Activated naive CD4-positive, alpha-beta T cell treated with anti-CD3 and anti-CD28 coated beads, Interleukin-2, amount 50 U/mL, for 24 hours (primary cell): ENCODE measurements around the gene POLR1D.

Experiments used
- H3K27ac Mint-ChIP-seq: one replicate; pipeline ENCODE4 v1.8.0; 2021; ENCODE audit warnings: mild to moderate bottlenecking, mixed read lengths
- H3K27me3 Mint-ChIP-seq: one replicate; pipeline ENCODE4 v1.8.0; 2021; ENCODE audit warnings: mixed read lengths
- H3K36me3 Mint-ChIP-seq: one replicate; pipeline ENCODE4 v1.8.0; 2021; ENCODE audit warnings: mixed read lengths
- H3K4me1 Mint-ChIP-seq: one replicate; pipeline ENCODE4 v1.8.0; 2021; ENCODE audit warnings: mixed read lengths
- H3K4me3 Mint-ChIP-seq: one replicate; pipeline ENCODE4 v1.8.0; 2021; ENCODE audit warnings: mild to moderate bottlenecking, mixed read lengths
- H3K9me3 Mint-ChIP-seq: one replicate; pipeline ENCODE4 v1.8.0; 2021; ENCODE audit warnings: mixed read lengths

The POLR1D gene, protein sequence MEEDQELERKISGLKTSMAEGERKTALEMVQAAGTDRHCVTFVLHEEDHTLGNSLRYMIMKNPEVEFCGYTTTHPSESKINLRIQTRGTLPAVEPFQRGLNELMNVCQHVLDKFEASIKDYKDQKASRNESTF

DNA sequence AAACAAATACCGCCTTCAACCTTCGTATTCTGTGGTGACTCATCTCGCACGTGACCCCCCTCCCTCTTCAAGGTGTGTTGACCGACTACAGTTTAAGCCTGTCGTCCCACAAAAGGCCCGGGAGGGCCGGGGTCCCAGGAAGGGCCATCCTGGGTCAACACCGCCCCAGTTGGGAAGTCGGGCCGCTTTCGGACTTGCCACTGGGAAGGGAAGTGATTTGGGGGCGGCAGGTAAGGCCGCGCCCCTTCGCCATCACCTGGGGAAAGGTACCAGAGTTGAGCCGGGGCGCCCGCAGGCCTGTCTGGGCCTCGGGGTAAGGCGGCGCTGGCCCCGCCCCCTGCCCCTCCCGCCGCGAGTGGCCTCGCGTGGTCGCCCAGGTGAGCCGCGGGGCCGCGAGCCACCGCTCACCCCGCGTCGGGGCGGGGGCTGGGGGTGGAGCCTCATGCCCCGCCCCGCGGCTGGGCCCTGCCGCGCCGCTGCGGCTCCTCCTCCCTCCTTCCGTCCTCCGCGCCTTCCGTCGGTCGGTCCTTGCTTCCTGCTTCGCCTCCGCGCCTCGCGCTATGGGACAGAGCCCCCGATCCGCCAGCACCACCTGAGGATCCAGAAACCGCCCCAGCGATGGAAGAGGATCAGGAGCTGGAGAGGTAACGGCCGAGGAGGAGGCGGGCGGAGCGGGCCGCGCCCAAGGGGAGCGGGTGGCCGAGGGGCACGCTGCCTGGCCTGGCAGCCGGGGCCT is at the start of gene POLR1D:
POLR1D (plus strand) TSS at position 527 of the 736 bp plus-strand sequence; CDS start at position 619, 92 bp downstream.
- peaks cover 68% of the 10 kb centered on the region for H3K4me1 Mint-ChIP-seq
- peaks cover 24% of the 10 kb centered on the region for H3K36me3 Mint-ChIP-seq
- no peaks in the 10 kb centered on the region for H3K27me3 Mint-ChIP-seq

DNA sequence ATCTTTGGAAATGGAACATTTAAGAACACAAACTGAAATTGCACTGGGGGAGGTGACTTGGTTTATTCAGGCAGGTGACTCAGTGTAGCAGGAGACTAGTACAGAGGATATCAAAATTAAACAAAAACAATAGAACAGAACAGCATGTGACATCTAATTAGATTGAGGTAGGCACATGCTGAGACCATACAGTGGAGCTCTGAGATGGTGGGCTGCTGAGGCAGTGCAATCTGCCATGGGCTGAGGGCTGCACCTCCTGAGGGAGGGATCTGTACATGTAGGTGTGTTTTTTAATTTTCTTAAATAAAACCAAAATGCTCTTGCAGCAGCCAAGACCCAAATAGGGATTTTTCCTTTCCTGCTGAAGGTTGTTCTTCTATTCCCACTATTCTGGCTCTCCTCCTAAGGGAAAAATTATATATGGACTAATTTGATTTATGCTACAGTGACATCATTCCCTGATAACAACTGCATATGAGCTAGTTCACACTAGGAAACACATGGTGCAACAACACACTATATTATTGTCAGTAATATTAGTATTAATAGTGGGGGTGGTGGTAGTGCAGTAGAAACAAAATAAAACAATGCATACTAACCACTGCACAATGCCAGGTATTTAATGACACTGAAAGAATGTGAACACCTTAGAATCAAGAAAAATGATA is 49.3 kb upstream of the POLR1D start:
- Mint-ChIP-seq H3K4me1 (peaks cover 20% of the 10 kb centered on the region), H3K27ac (no peak overlapping the region), H3K27me3 (no peaks in the 10 kb centered on the region), H3K36me3 (peaks cover 18% of the 10 kb centered on the region), H3K4me3 (no peak overlapping the region), H3K9me3 (no peaks in the 10 kb centered on the region)

More for the DNA sequence above, at the start of gene POLR1D:
- peak within 1 kb of the TSS; percentile 91 for H3K27ac Mint-ChIP-seq
- H3K9me3 Mint-ChIP-seq = peaks cover 5% of the 10 kb centered on the region
- H3K4me3 Mint-ChIP-seq = peak within 1 kb of the TSS; percentile 97

DNA sequence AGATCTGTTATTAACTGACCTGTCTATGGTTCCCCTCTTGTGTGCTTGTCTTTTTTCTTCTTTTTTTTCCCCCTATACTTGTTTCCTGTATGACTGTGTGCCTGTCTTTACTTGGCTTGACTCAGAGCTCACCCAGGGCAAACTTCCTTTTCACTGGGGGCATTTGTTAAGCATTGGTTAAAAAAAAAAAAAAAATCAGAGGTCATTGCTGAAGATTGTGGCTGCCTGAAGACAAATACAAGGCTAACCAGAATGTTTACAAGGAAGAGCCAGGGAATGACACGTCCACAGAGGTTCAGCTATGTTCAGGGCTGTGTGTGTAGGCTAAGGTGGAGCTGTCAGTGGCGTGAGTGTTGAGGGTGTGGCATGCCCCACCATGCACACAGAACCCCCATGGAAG is 48.4 kb upstream of the POLR1D start:
- H3K27me3 Mint-ChIP-seq = no peaks in the 10 kb centered on the region
- H3K27ac Mint-ChIP-seq = no peak overlapping the region
- H3K36me3 Mint-ChIP-seq = peaks cover 21% of the 10 kb centered on the region
- H3K4me3 Mint-ChIP-seq = no peak overlapping the region
- peaks cover 24% of the 10 kb centered on the region for H3K4me1 Mint-ChIP-seq
- H3K9me3 Mint-ChIP-seq = no peaks in the 10 kb centered on the region

DNA sequence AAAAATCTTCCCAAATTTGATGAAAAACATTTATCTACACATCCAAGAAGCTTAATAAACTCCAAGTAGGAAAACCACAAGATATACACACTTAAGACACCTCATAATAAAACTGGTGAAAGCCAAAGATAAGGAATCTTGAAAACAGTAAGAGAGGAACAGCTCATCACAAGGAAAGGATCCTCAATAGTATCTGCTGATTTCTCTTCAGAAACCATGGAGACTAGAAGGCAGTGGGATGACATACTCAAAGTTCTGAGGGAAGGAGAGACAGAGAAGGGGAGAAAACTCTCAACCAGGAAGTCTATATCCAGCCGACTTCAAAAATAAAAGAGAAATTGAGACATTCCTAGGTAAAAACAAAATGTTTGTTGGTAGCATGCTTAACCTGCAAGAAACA is 47.0 kb upstream of the POLR1D start:
- H3K27ac Mint-ChIP-seq = no peak overlapping the region
- H3K4me1 Mint-ChIP-seq = peaks cover 24% of the 10 kb centered on the region
- no peaks in the 10 kb centered on the region for H3K27me3 Mint-ChIP-seq
- H3K36me3 Mint-ChIP-seq = peaks cover 16% of the 10 kb centered on the region
- no peaks in the 10 kb centered on the region for H3K9me3 Mint-ChIP-seq
- H3K4me3 Mint-ChIP-seq = no peak overlapping the region

DNA sequence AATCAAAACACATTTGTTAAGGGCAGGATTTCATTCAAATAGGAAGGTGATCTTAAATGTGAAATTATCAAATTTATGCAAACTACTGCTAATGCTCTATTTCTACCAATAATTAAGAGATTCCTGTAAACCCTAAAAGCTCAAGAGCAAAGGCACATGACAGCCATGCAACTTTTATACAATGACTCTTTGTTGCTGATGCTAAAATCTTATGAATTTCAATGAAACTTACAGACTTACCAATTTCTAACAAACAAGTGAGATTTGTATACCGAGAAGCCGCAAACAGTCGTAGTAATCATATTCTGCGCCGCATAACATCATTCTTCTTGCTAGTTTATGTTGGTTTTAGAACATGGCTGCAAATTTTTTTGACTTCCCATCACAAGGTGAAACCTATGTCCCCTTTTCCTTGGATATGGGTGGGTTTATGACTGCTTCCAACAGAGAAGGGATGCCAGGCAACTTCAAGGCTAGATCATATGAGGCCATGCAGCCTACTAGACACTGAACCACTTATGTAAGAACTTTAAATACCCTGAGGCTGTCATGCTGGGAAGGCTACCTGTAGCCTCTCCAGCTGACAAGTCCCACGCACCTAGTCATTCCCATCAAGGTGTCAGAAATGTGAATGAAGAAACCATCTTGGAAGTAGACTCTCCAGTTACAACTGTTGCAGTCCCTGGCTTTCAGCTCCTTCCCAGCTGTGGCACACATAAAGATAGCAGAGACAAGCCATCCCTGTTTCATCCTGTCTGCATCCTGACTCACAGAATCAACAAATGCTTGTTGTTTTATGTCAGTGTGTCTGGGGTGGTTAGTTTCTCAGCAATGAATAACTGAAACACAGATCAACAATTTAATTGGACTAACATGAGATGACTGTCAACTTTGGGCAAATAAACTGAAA is 43.3 kb upstream of the POLR1D start:
- peaks cover 26% of the 10 kb centered on the region for H3K4me1 Mint-ChIP-seq
- no peaks in the 10 kb centered on the region for H3K9me3 Mint-ChIP-seq
- H3K27ac Mint-ChIP-seq = no peak overlapping the region
- H3K4me3 Mint-ChIP-seq = no peak overlapping the region
- H3K36me3 Mint-ChIP-seq = peaks cover 20% of the 10 kb centered on the region
- H3K27me3 Mint-ChIP-seq = no peaks in the 10 kb centered on the region

DNA sequence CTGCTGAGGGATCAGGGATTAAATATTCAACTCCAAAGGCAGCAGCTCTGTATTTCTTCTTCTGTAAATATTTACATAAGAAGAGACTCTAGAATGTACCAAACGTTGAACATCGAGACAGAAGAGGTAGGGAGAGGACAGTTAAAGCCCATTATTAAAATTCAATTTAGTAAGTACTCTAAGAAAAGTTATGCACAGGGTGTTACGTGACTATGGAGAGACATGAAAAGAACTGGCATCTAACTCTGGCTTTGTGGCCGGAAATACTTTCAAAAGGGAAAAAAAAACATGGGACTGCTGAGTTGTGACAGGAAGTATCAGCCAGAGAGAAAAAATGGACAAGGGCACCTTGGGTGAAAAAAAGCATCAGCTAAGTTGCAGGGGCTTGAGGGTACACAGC is 38.0 kb upstream of the POLR1D start:
- Mint-ChIP-seq H3K36me3 (peaks cover 11% of the 10 kb centered on the region), H3K27ac (no peak overlapping the region), H3K4me3 (peak overlapping the region; percentile 45), H3K4me1 (peaks cover 36% of the 10 kb centered on the region), H3K27me3 (no peaks in the 10 kb centered on the region), H3K9me3 (no peaks in the 10 kb centered on the region)

DNA sequence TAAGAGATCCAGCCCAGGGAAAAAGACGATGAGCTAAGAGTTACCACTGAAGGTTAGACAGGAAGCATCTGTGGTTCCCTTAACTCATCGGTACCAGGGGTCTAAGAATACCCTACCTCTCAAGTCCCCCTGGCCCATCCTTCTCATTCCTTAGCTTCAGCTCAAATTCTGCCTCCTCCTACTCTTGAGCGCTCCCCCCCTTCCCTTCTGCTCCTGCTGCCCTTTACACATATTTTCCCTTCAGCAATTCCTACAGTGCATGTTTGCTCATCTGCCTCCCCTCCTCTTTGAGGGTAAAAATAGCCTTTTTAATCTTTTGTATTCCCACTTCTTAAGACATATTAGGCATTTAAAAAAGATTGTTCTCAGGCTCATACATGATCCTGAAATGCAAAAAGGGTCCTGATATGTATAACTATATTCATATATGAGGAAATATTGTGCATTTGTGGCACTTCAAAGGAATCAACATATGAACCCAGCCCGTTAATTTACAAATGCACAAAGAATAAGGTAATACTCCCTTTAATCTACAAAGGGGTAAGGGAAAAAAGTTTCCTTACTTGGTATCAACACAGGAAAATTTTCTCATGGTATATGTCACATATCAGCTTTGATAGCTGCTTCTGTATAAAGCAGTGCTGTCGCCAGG is 34.5 kb upstream of the POLR1D start:
- no peaks in the 10 kb centered on the region for H3K27me3 Mint-ChIP-seq

DNA sequence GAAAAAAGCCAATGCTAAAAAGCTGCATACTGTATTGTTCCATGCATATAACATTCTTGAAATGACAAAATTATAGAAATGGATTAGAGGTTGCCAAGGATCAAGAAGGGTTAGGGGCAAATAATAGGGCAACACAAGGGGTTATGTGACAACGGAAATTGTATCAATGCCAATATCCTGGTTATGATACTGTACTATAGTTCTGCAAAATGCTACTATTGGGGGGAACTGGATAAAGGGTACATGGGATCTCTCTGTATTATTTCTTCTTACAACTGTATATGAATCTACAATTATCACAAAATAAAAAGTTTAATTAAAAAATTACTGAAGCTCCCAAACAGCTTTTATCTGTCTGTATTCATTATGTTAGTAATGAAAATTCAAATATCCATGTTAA is 33.3 kb upstream of the POLR1D start:
- Mint-ChIP-seq H3K27ac (no peak overlapping the region), H3K36me3 (peaks cover 7% of the 10 kb centered on the region), H3K9me3 (no peaks in the 10 kb centered on the region), H3K4me3 (no peak overlapping the region), H3K4me1 (peaks cover 26% of the 10 kb centered on the region), H3K27me3 (no peaks in the 10 kb centered on the region)

More for the DNA sequence above, 34.5 kb upstream of the POLR1D start:
- Mint-ChIP-seq H3K4me3 (no peak overlapping the region), H3K9me3 (no peaks in the 10 kb centered on the region), H3K36me3 (peaks cover 7% of the 10 kb centered on the region), H3K27ac (no peak overlapping the region), H3K4me1 (peaks cover 32% of the 10 kb centered on the region)

DNA sequence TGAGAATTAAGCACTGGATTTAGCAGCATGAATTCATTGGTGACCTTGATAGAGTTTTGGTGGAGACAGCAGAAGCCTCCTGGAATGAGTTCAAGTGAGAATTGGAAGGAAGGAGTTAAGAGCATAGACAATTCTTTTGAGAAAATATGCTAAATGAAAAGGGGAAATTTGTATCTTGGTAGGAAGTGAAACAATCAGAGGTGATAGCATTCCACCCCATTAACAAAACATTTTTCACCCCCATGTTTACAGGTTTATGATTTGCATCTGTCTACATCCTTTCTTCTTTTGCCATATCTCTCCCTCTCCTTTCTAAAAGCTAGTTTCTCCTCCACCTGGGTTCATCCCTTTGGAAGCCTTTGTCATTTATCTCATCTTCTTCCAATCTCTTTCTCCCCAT is 28.8 kb upstream of the POLR1D start:
- Mint-ChIP-seq H3K4me1 (peaks cover 5% of the 10 kb centered on the region), H3K27ac (no peak overlapping the region), H3K36me3 (peaks cover 2% of the 10 kb centered on the region), H3K4me3 (no peak overlapping the region), H3K27me3 (no peaks in the 10 kb centered on the region), H3K9me3 (no peaks in the 10 kb centered on the region)

DNA sequence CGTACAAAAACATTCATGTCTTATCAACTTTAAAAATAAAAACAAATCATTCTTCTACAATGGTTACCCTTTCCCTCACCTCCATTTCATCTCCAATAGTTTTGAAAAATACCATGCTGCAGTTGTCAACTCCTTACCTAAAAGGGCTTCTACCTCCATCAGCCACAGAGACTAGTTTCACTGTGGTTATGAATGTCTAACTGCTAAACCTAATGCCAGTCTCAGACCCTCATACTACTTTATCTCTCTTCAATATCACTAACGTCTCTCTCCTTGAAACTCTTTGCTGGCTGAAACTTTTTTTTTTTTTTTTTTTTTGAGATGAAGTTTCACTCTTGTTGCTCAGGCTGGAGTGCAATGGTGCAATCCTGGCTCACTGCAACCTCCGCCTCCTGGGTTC is 28.4 kb upstream of the POLR1D start:
- no peak overlapping the region for H3K27ac Mint-ChIP-seq
- H3K4me1 Mint-ChIP-seq = peaks cover 2% of the 10 kb centered on the region
- no peaks in the 10 kb centered on the region for H3K9me3 Mint-ChIP-seq
- no peak overlapping the region for H3K4me3 Mint-ChIP-seq
- no peaks in the 10 kb centered on the region for H3K27me3 Mint-ChIP-seq
- peaks cover 2% of the 10 kb centered on the region for H3K36me3 Mint-ChIP-seq

DNA sequence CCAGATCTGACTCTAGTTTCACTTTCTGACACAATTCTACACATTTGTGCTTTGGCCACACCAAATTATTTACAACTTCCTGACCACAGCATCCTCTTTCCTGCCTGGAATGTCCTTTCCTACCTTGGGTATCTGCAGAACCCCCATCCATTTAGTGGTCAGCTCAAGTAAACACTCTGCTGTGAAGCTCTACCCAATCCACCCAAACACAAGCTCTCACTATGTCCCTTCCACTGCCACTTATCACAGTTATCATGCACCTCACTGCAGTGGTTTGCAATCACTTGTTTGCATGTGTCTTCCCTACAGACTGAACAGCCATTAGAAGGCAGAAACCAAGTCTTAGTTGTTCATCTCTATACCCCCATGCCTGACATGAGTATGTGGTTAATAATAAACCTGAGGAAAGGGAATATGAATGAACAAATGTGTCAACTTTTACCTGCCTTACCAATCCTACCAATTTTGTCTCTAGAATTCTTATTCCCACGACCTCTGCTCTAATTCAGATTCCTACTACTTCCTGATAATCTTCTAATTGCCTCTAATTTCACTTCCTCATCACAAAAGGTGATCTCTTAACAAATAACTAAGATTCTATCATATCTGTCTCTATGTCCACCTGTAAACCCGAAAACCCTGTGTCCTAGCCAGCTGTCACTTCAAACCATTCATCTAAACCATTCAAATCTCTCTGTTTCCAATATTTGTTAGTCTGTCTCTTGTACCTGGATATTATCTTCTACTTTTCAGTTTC is 26.5 kb upstream of the POLR1D start:
- no peaks in the 10 kb centered on the region for H3K27me3 Mint-ChIP-seq
- no peaks in the 10 kb centered on the region for H3K36me3 Mint-ChIP-seq
- no peaks in the 10 kb centered on the region for H3K9me3 Mint-ChIP-seq
- H3K27ac Mint-ChIP-seq = no peak overlapping the region
- H3K4me1 Mint-ChIP-seq = peaks cover 10% of the 10 kb centered on the region
- no peak overlapping the region for H3K4me3 Mint-ChIP-seq

DNA sequence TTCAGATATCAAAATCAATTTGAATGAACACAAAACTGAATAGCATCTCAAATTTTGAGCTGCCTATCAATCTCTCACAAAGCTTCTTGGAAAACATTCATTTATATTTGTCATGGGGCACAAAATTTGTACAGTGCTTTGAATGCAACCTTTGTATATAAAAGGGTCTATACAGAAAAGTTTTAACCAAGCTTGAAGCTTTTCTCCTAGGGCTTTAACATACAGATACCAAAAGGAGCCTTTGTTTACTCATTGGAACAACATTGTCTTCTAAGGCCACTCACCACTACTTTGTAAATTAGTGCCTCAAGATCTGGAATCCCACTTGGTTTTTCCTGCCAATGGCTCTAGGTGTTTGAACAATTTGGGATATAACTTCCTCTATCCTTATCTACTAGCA is 22.6 kb upstream of the POLR1D start:
- no peak overlapping the region for H3K27ac Mint-ChIP-seq
- peaks cover 28% of the 10 kb centered on the region for H3K4me1 Mint-ChIP-seq
- peaks cover 2% of the 10 kb centered on the region for H3K36me3 Mint-ChIP-seq
- no peaks in the 10 kb centered on the region for H3K27me3 Mint-ChIP-seq
- no peaks in the 10 kb centered on the region for H3K9me3 Mint-ChIP-seq
- no peak overlapping the region for H3K4me3 Mint-ChIP-seq

DNA sequence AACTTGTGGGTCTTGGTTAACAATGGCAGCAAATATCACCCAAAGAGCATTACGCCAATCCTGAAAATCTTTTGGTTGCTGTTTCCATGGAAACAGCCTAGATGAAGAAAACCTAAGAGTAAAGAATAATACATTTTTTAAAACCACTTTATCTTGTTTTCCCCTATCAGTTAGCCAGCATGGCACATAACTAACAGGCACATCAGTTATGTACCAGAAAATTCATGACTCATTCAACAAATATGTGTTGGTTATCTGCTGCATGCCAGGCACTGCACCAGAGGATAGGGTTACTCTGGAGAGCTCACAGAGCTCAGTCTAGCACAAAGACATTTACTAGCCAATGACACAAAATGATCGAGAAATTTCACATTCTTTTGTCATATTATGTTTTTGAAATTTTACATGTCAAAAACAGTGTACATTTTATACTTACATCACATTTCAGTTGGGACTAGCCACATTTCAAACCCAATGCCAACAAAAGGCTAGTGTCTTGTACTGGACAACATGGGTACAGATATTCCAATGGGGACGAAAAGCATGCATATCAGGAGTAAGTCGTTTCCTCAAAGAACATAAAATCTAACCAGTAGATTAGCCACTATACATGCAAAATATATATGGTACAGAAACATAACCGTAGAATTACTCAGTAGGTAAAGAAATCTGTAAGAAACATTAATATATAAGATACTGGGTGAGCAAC is 21.7 kb upstream of the POLR1D start:
- Mint-ChIP-seq H3K27me3 (no peaks in the 10 kb centered on the region), H3K4me3 (no peak overlapping the region), H3K27ac (no peak overlapping the region), H3K9me3 (no peaks in the 10 kb centered on the region), H3K36me3 (peaks cover 7% of the 10 kb centered on the region), H3K4me1 (peaks cover 31% of the 10 kb centered on the region)

DNA sequence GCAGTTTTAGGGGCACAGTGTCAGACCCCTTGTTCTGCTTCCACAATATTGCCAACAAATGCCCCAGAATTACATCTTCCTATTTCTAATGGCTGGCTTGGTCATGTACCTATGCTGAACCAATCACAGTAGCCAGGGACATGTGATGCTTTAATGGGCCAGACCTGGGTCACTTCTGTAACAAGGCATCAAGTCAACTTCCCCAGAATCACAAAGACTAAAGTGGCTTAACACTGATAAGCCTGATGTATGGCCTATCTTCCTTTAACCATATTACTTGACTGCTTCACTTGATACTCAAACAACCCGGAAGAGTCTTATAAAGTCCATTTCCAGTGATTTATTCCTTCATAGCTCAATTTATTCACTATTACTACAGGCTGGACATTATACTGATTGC is 21.0 kb upstream of the POLR1D start:
- Mint-ChIP-seq H3K9me3 (no peaks in the 10 kb centered on the region), H3K36me3 (peaks cover 8% of the 10 kb centered on the region), H3K27ac (no peak overlapping the region), H3K27me3 (no peaks in the 10 kb centered on the region), H3K4me1 (peaks cover 35% of the 10 kb centered on the region), H3K4me3 (no peak overlapping the region)
